GM12874 (cell line): Measurements from ENCODE around the gene ADCYAP1R1.

Experiments used
- CTCF ChIP-seq: IDR thresholded peaks from 2 replicates; pipeline ENCODE4 v1.5.1; 2011; ENCODE audit warnings: low read depth, mild to moderate bottlenecking, control low read depth, low read length, moderate library complexity; ENCODE audit not compliant: insufficient read depth

Gene ADCYAP1R1

GRCh38 chr7:31017032-31017675 is 35.0 kb upstream of the ADCYAP1R1 start:
- TF ChIP-seq CTCF: no peak

GRCh38 chr7:31017721-31018120 is 34.4 kb upstream of the ADCYAP1R1 start:
- no peak for TF ChIP-seq CTCF

- TF ChIP-seq CTCF: no peak
Measured at GRCh38 chr7:31019509-31019908, 32.6 kb upstream of the ADCYAP1R1 start.

GRCh38 chr7:31020161-31020560 is 31.9 kb upstream of the ADCYAP1R1 start:
- TF ChIP-seq CTCF: no peak

GRCh38 chr7:31020652-31021051 is 31.5 kb upstream of the ADCYAP1R1 start:
- no peak for TF ChIP-seq CTCF

- TF ChIP-seq CTCF: no peak
Measured at GRCh38 chr7:31022117-31022516, 30.0 kb upstream of the ADCYAP1R1 start.

GRCh38 chr7:31022726-31023125 is 29.4 kb upstream of the ADCYAP1R1 start:
- no peak for TF ChIP-seq CTCF
